ENCODE data around the gene KLHDC8A.
"Not testable (repeated sequence)": the region's sequence is repeated elsewhere in the genome, so short reads cannot be mapped to it uniquely, and the experiment has no call there.

The KLHDC8A gene

GRCh38 chr1:205318231-205318991 is 38.3 kb downstream of the KLHDC8A start:
- no peak for DNase-seq (ENCODE audit: low read depth)

GRCh38 chr1:205317311-205317917 is 39.3 kb downstream of the KLHDC8A start:
- DNase-seq (ENCODE audit: low read depth), result no peak

- DNase-seq (ENCODE audit: low read depth), result no peak
Observed at GRCh38 chr1:205316161-205316566, 40.6 kb downstream of the KLHDC8A start.

- no peak for DNase-seq (ENCODE audit: low read depth)
Observed at GRCh38 chr1:205315008-205315618, 41.6 kb downstream of the KLHDC8A start.

- no peak for DNase-seq (ENCODE audit: low read depth)
Observed at GRCh38 chr1:205313563-205314308, 43.0 kb downstream of the KLHDC8A start.

GRCh38 chr1:205312866-205313562 is 43.7 kb downstream of the KLHDC8A start:
- no peak for DNase-seq (ENCODE audit: low read depth)

GRCh38 chr1:205310976-205311704 is 45.6 kb downstream of the KLHDC8A start:
- DNase-seq (ENCODE audit: low read depth), result no peak

- DNase-seq (ENCODE audit: low read depth), result no peak
Observed at GRCh38 chr1:205309741-205310140, 47.0 kb downstream of the KLHDC8A start.

- DNase-seq (ENCODE audit: low read depth), result no peak
Observed at GRCh38 chr1:205306929-205307566, 49.7 kb downstream of the KLHDC8A start.

- DNase-seq (ENCODE audit: low read depth), result no peak
Observed at GRCh38 chr1:205304695-205305070, 52.0 kb downstream of the KLHDC8A start.

- DNase-seq (ENCODE audit: low read depth), result no peak
Observed at GRCh38 chr1:205304046-205304694, 52.6 kb downstream of the KLHDC8A start.

GRCh38 chr1:205303247-205303888 is 53.4 kb downstream of the KLHDC8A start:
- no peak for DNase-seq (ENCODE audit: low read depth)

- DNase-seq (ENCODE audit: low read depth), result no peak
Observed at GRCh38 chr1:205301842-205302588, 54.7 kb downstream of the KLHDC8A start.

- DNase-seq (ENCODE audit: low read depth), result peak; percentile 91
Observed at GRCh38 chr1:205301205-205301821, 55.4 kb downstream of the KLHDC8A start.

- no peak for DNase-seq (ENCODE audit: low read depth)
Observed at GRCh38 chr1:205300149-205300548, 56.6 kb downstream of the KLHDC8A start.

GRCh38 chr1:205298191-205298994 is 58.3 kb downstream of the KLHDC8A start:
- DNase-seq (ENCODE audit: low read depth), result peak; percentile 93

GRCh38 chr1:205297546-205298177 is 59.1 kb downstream of the KLHDC8A start:
- DNase-seq (ENCODE audit: low read depth), result not testable (repeated sequence)
